Colonic mucosa (tissue), 4 donors: ENCODE results near the gene DUS1L. TPM values are rescaled to one million over a fixed set of nuclear protein-coding genes. Genes with fewer than 3 reads are reported as not detected.

ENCODE experiments used
- DNase-seq: peaks from one replicate; pipeline ENCODE4 v3.0.0-alpha.2; 2020
- H3K27ac ChIP-seq: fragments of 200-600 bp; one replicate; pipeline ENCODE4 v1.8.0; 2021
- H3K27me3 ChIP-seq: fragments of 200-600 bp; one replicate; pipeline ENCODE4 v1.8.0; 2021
- H3K36me3 ChIP-seq: fragments of 200-600 bp; one replicate; pipeline ENCODE4 v1.8.0; 2021
- H3K4me1 ChIP-seq: fragments of 200-600 bp; one replicate; pipeline ENCODE4 v1.8.0; 2021; ENCODE audit warnings: mild to moderate bottlenecking
- H3K4me3 ChIP-seq: fragments of 200-600 bp; one replicate; pipeline ENCODE4 v1.8.0; 2021
- H3K9ac ChIP-seq, 2 donors: one replicate each; pipeline ENCODE4 v1.7.0; 2013; ENCODE audit warnings: control low read depth in 2 of 2, low read depth in 2 of 2, low read length in 2 of 2
- H3K9me3 ChIP-seq: fragments of 200-600 bp; one replicate; pipeline ENCODE4 v1.8.0; 2021
- intact Hi-C: fragments of 100-400 bp; cut with DNase I; formaldehyde crosslinking; loops from one replicate; pipeline ENCODE4 v1.14.1; 2022
- total RNA-seq, 2 donors: library from RNA; stranded (reverse); fragmentation: NEBNext Ultra II Directional in 1 of 2; extraction: Animal tissue kit (Norgen Biotek cat#: 25700) in 1 of 2; gene quantifications; one replicate each; pipeline ENCODE4 v1.2.1, GENCODE V29; 2021
- TF ChIP-seq, protein P1 (sequence below): fragments of 200-600 bp; IDR thresholded peaks from one replicate; pipeline ENCODE4 v1.8.0; 2022; ENCODE audit warnings: antibody characterized with exemption, mild to moderate bottlenecking
- donor health status: healthy.
- donor health status: DM: no; HTN: no; CAD: no.
- donor health status: DM: no; HTN: no; CAD: no.

Gene DUS1L
- total RNA-seq, 2 donors from 2014 or later, result 113 to 253 TPM

DNA sequence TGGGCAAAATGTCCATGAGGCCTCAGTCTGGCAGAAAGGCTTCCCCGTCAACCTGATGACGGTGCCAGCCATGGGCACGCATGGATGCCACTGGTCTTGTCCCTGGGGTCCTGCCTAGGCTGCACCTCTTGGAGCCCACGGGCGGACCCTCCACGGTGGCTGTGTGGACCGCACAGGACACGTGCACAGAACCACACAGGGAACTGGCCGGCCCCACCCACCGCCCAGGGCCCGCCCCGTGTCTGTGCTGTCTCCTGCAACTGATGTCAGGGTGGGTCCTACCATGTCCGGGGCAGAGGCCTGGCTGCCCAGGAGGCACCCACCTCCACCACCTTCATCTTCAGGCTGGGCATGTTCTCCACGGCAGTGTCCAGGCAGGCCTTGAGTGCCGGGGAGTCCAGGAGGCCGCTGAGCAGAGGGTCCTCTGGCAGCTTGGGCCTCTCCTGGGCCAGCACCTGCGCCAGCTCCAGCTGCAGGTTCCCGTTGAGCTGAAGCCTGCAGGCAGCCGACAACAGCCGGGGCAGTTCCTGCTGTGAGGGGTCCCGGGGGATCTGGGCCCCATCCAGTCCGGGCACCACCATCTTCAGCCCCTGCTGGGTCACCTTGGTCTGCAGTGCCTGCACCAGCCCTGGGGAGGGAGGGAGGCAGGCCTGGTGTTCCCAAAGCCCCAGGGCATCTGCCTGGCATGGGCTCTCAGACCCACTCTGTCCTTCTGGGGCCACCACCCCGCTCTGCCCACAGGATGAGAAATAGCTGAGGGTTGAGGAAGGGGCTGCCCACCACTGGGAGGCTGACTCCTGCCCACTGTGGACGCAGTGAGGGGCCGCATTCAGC is 20.5 kb upstream of the DUS1L start:
- Histone ChIP-seq H3K4me1 (no peaks in the 10 kb centered on the region), H3K9me3 (no peaks in the 10 kb centered on the region), H3K9ac (no peak overlapping the region), H3K4me3 (no peak overlapping the region), H3K36me3 (peaks cover 68% of the 10 kb centered on the region), H3K27ac (no peak overlapping the region), H3K27me3 (no peaks in the 10 kb centered on the region)
- TF ChIP-seq, protein P1, sequence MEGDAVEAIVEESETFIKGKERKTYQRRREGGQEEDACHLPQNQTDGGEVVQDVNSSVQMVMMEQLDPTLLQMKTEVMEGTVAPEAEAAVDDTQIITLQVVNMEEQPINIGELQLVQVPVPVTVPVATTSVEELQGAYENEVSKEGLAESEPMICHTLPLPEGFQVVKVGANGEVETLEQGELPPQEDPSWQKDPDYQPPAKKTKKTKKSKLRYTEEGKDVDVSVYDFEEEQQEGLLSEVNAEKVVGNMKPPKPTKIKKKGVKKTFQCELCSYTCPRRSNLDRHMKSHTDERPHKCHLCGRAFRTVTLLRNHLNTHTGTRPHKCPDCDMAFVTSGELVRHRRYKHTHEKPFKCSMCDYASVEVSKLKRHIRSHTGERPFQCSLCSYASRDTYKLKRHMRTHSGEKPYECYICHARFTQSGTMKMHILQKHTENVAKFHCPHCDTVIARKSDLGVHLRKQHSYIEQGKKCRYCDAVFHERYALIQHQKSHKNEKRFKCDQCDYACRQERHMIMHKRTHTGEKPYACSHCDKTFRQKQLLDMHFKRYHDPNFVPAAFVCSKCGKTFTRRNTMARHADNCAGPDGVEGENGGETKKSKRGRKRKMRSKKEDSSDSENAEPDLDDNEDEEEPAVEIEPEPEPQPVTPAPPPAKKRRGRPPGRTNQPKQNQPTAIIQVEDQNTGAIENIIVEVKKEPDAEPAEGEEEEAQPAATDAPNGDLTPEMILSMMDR, result no peak
- DNase-seq, result no peak
- intact Hi-C loops, result no loop called here

DNA sequence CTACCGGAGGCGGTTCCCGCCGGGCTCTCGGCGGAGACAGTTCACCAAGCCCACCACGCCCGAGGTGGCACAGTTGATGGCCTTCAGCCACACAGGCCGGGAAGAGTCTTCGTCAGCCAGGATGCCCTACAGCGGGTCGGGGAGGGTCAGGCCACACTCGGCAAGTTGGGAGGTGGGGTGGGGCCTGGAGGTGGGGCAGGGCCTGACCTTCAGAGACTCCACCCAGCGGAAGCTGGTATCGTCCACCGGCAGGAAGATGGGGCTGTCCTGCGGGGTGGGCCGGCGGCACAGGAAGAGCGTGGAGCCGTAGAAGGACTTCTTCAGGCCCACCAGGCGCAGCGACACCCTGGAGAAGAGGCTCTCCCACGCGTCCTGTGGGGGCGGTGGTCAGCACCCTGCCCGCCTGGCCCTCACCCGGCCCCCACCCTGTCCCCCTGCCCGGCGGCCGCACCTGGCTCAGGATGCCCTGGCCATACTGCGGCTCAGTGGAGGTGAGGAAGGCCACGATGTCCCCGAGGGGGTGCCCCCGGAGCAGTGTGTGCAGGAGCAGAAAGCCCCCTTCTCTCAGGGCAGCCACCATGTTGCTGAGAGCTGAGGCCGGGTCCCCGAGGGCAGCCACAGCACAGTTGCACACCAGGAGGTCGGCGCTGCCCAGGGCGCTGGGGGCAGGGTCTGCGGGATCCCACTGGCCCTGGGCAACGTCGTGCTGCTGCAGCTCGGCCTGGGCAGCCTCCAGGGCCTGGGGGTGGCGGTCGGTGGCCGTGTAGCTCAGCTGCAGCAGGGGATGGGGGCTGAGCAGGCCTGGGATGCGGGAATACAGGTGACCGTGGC is 19.6 kb upstream of the DUS1L start:
- no peaks in the 10 kb centered on the region for H3K9me3 ChIP-seq
- no peak for DNase-seq
- no peaks in the 10 kb centered on the region for H3K4me1 ChIP-seq
- TF ChIP-seq, protein P1, result no peak
- H3K27ac ChIP-seq, result no peak overlapping the region
- no peak overlapping the region for H3K4me3 ChIP-seq
- no peak overlapping the region for H3K9ac ChIP-seq
- no peaks in the 10 kb centered on the region for H3K27me3 ChIP-seq
- intact Hi-C loops, result no loop called here
- H3K36me3 ChIP-seq, result peaks cover 72% of the 10 kb centered on the region

DNA sequence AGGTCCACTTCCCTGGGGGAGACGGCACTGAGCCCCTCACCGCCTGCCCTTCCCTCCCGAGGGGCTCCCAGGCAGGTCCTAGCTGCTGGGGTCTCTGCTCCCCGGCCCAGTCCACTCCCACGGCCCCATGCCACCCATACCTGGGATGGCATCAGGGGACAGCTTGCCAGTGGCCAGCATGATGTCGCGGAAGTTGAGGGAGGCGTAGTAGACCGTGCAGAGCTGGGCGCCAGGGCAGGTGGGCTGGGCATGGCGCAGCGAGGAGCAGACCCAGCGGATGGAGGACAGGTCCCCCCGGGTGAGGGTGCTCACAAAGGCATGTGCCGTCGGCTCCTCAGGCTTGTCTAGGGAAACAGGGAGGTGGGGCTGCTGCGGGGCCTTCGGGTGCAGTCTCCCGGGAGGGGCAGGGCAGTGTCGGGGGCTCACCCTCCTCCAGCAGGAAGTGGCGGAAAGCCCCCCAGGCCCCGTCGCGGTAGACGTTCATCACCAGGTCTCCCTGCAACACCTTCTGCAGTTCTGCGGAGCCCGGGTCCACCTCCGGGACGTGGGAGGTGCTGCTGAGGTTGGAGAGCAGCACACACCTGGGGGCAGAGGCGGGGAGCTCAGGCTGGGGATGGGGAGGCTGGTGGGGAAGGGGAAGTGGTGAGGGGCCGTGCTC is 18.9 kb upstream of the DUS1L start:
- TF ChIP-seq, protein P1, result no peak
- no peaks in the 10 kb centered on the region for H3K4me1 ChIP-seq
- H3K9ac ChIP-seq, result no peak overlapping the region
- H3K4me3 ChIP-seq, result no peak overlapping the region
- H3K27me3 ChIP-seq, result no peaks in the 10 kb centered on the region
- peaks cover 65% of the 10 kb centered on the region for H3K36me3 ChIP-seq
- H3K27ac ChIP-seq, result no peak overlapping the region
- intact Hi-C loops, result no loop called here
- no peak for DNase-seq
- H3K9me3 ChIP-seq, result no peaks in the 10 kb centered on the region

DNA sequence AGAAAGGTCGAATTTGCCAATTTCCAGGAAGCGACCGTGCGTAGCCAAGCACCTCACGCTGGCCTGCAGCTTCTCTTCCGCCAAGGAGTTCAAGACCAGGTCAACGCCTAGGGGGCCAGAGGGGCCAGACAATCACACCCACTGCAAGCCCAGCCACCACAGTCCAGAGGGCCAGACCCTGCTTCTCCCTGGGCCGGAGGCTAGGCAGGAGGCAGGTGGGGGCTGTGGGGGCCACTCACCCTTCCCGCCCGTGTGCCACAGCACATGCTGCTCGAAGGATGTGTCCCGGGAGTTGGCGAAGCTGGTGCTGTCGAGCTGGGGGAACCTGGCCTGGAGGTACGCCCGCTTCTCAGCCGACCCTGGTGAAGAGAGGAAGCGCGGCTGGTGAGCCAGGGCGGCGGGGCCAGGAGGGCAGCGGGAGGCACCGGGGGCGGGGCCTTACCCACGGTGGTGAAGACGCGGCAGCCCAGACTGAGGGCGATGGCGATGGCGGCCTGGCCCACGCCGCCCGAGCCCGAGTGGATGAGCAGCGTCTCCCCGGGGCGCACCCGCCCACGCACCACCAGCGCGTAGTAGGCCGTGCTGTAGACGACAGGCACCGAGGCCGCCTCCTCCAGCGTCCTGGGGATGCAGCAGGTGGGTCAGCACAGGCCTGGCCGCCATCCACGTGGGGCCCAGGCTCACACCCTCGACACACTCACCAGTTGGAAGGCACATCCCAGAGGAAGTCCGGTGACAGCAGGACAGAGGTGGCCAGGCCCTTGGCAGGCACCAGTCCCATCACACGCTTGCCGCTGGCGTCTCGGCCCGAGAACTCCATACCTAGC is 18.1 kb upstream of the DUS1L start:
- no peak for DNase-seq
- Histone ChIP-seq H3K4me1 (no peaks in the 10 kb centered on the region), H3K36me3 (peaks cover 60% of the 10 kb centered on the region), H3K27ac (no peak overlapping the region), H3K27me3 (no peaks in the 10 kb centered on the region), H3K9me3 (no peaks in the 10 kb centered on the region), H3K4me3 (no peak overlapping the region), H3K9ac (no peak overlapping the region)
- TF ChIP-seq, protein P1, result no peak
- intact Hi-C loops, result no loop called here

DNA sequence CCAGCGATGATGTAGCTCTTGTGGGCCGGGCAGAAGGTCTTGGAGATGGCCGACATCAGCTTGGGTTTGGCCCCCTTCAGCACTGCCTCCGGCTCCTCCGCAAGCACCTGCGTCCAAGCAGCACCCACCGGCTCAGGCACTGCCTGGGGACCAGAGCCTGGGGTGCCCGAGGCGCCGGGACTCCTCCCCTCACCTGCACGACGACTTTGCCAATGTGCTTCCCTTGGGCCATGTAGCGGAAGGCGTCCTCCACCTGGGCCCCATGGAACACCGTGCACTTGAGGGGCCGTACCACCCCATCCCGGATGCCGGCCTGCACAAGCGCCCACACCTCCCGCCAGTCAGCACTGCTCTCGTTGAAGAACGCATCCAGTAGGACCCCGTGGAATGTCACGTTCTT is 17.4 kb upstream of the DUS1L start:
- Histone ChIP-seq H3K27me3 (no peaks in the 10 kb centered on the region), H3K9me3 (no peaks in the 10 kb centered on the region), H3K36me3 (peaks cover 53% of the 10 kb centered on the region), H3K9ac (no peak overlapping the region), H3K4me3 (no peak overlapping the region), H3K4me1 (no peaks in the 10 kb centered on the region), H3K27ac (no peak overlapping the region)
- no peak for DNase-seq
- TF ChIP-seq, protein P1, result no peak
- intact Hi-C loops, result no loop called here
